A673 (cell line): Measurements from ENCODE around the gene CER1.

Source experiments
- CTCF ChIP-seq: fragments of 300-800, 200-600 bp; sonication (generic); conservative IDR thresholded peaks from 2 replicates; pipeline ENCODE4 v1.5.1; 2017; ENCODE audit warnings: low read depth, mild to moderate bottlenecking, antibody characterized with exemption, low read length, moderate library complexity, mixed read lengths
- EZH2 ChIP-seq: fragments of 200-600 bp; sonication (generic); IDR thresholded peaks from 2 replicates; pipeline ENCODE4 v1.6.1; 2017; ENCODE audit warnings: borderline replicate concordance, low read depth, mild to moderate bottlenecking, mixed read lengths, antibody characterized with exemption, low read length; ENCODE audit not compliant: poor library complexity, severe bottlenecking

- TF ChIP-seq CTCF (no peak), EZH2 (no peak)
Observed at GRCh38 chr9:14692470-14693250, 29.9 kb downstream of the CER1 start.
